Stimulated activated CD8-positive, alpha-beta memory T cell treated with anti-CD3 and anti-CD28 coated beads, Interleukin-4, amount 100 ng/mL, for 48 hours (primary cell): ENCODE measurements around the gene RAB1B.

Source experiments
- DNase-seq: peaks from one replicate; pipeline ENCODE4 v3.0.0-alpha.2; 2020

Gene RAB1B

DNA sequence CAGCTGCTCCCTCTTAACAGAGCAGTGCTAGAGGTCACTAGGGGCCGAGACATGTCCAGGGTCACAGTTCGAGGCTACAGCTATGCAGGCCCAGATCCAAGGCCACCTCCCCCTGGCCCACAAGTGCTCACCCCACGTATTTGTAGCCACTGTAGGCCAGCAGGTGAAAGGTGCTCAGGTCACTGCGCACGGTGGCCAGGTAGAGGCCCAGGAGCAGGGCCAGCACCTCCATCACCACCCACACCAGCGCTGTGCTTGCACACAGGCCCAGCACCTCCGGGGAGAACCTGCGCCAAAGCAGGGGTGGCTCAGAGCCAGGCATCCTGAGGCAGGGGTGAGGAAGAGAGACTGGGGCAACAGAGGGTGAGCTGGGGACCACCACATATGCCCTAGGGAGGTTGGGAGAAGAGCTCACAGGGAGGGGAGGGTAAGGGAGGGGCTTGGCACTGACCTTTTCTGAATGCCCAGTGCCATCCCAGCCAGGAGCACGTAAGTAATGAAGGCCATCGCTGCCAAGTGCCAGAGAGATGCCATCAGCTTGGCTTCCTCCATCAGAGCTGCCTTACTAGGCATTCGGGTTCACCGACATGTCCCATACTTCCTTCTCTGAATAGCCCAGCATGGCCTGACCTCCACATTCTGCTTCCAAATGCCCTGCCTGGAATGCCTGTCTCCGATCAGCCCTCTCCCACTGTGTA lies 17.0 kb downstream of the RAB1B start:
- no peak for DNase-seq

DNA sequence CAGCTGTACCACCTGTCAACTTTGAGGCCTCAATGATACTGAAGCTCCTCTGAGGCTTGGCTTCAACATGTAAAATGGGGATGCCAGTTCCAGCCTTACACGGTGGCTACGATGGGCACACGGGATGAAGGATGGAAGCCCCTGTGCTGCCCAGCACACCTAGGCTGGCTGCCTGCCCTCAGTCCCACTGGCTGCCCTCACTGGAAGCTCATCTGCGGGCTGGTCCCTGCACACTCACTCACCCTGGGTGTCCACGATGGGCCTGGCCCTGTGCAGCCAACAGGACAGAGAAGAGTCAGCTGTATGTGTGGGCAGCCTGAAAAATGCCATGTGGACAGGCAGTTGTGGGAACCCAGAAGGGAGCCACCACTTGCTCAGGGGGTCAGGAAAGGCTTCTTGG lies 18.3 kb downstream of the RAB1B start:
- no peak for DNase-seq

DNA sequence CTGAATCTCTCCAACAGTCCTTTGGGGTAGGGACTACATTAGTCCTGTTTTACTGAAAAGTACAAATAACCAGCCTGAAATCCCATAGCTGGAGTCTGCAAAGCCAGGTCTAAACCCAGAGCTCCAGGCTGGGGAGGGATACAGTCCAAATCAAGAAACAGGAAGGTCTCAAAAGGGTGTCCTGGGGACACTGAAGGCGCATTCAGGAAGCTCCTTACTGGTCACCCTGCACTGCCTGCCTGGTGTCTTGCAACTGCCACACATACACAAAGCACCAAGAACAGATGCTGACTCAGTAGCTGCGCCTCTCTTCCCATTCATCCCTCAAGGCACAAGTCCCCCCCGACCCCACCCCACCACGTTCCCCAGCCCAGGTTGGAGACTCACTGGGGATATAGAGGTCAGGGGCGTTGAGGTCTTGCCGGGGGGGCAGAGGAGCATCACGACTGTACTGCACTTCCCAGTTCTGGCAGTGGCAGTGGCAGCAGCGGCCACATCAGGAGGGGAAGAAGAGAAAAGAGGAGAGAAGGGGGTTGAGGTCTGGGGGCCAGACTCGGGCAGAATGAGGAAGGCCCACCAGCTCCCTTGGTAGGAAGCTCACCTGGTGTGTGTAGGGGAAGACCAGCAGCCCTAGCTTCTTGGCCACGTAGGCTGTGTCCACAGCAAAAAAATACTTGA lies 18.9 kb downstream of the RAB1B start:
- DNase-seq: no peak

DNA sequence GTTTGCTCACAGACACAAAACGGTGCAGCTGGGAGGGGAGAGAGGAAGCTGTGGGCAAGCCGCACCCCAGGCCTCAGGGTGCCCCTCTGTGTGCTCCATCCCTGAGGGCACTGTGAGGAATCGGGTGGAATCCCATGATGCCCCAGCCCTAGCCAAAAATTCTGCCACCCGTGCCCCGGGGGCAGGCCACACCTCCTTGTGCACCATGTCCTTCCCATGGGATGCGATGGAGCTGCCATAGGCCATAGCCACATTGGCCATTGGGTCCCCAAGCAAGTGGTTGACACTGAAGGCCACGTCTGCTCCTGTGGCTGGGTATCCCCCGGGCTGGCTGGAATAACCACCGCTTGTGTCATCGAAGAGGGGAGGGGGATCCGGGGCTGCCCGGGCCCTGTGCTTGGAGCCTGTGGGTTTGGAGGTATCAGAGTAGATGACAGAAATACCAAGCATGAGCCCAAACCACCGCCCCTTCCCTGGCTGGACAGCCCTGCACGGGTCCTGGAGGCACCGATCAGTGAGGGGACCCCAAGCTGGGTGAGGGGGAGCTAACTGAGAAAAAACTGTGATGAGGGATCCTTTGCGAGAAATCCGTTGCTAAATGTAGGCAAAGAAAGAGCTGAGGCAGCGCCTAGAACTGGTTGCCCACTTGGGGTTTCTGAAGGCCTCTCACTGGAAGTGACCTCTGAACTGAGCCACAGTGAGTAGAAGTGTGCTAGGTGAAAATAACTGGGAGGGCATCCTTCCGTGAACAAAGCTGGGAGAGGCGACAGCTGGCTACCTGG lies 19.6 kb downstream of the RAB1B start:
- no peak for DNase-seq

DNA sequence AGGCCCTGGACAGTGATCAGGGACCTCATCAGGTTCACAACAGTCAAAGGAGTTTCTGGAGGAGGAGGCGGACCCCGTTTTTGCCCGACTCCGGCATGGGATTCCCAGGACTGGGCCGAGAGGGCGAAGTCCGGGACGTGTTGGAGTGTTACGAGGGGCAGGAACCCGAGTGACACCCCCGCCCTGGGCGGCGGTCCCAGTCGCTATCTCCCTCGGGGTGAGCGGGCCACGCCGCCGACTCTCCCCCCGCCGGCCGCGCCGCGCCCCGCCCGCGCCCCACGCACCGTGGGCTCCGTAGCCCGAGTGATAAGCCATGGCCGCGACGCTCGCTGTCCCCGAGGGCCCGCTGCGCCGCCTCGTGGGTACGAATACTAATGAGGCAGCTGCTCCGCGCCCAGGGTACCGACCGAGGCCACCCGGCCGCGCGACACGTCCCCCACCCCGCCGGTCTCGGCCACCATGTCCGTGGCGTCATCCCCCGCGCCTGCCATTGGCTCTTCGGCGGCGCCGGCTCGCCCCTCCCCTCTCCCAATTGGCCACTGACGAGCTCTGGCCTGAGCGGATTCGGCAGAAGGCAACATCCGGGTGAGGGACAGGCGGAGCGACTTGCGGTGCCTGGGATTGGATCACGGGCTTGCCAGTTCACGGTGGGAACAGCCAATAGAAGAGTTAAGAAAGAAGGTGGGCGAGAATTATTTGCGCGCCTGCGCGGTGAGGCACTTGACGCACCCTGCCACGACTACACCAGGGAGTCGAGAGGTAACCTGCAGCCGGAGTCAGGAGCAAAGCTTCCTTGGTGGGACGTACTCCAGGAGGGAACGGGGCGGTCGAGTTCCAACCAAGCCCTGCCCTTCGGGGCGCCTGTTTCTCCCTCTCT lies 20.5 kb downstream of the RAB1B start, which contains the start of gene YIF1A:
Gene YIF1A, minus strand, starts transcription at position 473 of the 877 bp plus-strand sequence. Its CDS starts 158 bp downstream, at position 315.
- DNase-seq: peak; percentile 98

DNA sequence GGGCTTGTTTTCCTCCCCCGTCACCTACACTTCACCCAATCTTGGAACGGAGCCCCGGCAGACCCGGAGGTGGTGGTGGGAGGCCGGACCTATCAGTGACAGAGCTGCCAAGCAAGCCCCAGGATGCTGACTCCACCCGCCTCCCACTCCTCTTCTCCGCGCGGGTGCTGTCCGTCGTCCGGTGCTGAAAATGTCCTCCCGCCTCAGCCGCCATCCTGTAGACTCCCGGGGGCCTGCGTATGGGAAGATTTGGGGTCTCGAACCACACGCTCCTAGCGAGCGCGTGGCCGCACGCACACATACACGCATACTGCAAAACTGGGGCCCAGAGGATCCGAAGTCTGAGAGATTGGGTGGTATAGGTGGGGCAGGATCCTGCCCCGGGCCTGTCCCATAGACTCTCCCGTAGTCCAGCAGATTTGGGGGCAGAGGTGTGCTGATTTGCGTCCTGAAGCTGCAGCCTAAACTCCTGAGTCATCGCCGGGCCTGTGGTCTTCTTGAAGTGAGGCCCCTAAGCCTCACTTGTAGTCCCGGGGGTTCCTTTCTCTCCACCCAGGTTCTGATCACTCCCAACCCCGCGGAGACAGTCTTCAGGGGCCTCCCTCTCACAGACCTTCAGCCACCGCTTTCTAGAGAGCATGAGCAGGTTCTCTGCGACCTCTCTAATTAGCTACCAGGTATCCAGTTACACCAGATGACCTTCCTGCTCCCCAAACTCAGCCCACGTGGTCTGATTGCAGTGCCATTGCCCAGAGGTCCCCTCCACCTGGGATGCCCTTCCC lies 21.3 kb downstream of the RAB1B start:
- DNase-seq: peak; percentile 90

DNA sequence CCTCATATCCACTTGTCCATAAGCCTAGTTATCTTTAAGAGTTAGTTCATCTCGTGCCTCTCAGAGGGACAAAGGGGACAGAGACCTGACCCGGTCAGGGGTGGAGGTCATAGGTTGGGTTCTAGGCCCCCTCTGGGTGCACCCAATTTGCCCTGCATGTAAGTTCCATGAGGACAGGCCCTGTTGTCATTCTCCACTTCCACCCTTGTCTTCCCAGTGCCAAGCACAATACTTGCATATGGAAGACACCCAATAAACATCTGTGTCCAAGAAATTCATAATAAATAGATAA lies 21.8 kb downstream of the RAB1B start:
- no peak for DNase-seq

DNA sequence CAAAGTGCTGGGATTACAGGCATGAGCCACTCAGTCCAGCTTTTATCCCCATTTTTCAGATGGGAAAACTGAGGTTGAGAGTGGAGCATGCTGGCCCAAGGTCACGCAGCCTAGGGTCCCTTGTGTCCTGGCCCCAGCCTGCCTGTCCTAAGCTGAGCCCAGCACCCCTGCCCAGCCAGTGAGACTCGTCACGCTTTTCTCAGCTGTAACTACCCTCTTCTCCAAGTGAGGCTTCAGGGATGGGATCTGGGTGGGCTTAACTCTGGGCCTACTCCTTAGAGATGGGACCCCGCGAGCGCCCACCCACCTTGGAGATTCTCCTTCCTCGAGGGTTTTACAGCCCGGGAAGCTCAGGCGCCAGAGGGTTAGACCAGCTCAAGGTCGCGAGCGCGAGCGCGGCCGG lies 22.9 kb downstream of the RAB1B start:
- DNase-seq: no peak

DNA sequence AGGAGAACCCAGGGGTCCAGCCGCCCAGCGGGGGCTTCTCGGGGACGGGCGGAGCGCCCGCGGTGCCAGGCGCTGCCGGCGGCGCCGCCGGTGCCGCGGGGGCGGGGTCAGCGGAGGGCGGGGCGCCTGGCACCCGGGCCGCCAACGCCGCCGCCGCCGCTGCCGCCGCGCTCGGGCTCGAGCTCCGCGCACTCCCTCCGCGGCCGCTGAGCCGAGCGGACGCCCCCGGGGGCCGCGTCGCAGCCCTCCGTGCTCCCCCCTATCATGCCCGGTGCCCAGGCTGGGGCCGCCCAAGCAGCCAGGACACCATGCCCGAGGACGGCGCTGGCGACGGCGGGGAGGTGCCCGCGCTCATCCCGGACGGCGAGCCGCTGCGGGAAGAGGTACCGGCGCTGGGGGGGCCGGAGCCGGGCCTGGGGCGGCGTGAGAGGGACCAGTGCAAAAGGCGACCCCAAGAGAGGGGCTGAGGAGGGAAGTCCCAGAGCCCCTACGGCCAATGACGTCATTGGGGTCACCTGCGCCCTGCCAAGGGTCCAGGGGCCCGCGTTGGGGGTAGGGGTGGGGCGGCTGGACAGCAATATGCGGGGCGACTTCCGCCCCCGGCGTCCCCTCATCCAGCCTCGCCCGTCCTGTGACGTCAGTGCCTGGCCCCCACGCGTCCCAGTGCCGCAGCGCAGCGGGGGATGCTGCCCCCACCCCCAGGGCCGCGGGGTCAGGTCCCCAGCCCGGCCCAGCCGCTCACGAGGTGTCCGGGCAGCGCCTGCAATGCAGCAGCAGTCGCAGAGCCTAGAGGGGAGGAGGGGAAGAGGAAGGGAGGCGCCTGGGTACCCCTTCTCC lies 23.5 kb downstream of the RAB1B start, which contains the start of gene TMEM151A:
Gene TMEM151A, plus strand, starts transcription at position 189 of the 837 bp plus-strand sequence. Its CDS starts 120 bp downstream, at position 309.
- DNase-seq: no peak

DNA sequence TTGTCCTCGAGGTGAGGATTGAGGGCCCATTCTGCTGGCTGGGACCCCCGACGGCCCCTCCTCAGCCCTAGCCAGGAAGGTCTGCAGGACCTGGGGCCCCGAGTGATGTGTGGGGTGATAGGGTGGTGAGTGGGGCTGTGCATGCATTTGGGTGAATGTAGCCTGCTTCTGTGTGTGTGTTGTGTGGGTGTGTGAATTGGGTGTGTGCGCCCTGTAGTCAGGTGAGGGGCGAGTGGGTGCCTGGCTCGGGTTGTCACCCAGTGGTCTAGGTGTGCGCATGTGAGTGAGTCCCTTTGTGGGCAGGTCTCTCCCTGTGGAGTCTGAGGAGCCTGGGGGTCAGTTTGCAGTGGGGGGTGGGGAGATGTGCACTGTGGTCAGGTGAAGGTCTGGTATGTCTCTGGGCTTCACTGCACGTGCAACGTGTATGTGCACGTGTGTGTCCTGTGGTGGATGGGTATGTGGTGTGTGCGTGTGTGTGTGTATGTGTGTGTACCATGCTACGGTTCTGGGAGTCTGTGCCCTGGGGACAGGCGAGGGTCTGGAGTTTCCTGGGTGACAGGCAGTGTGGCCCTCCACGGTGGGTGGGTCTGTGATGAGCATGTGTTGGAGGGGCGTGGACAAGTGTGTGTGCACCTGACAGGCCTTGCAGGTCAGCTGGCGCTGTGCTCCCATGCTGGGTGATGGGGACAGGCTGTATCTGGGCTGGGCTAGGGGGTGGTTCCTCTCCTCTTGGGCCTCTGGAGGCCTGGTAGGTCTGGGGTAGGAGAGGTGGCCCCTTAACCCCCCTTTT lies 24.3 kb downstream of the RAB1B start:
- DNase-seq: no peak

DNA sequence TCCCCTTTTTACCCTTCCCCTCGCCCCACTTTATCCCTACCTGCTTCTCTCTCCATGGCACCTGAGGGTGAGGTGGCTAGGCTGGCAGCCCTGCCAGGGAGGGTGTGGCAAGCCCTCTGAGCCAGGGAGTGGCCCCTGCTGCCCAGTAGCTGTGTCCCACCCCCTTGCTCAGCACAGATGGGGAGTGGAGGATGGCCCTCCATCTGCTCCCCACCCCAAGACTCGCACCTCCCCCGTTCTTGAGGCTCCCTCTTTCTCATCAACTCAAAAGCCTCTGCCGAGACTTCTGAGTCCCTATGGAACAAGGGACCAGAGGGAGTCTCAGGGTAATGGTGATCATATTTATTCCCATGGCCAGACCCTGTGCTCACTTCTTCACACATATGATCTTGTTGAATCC lies 24.9 kb downstream of the RAB1B start:
- no peak for DNase-seq

DNA sequence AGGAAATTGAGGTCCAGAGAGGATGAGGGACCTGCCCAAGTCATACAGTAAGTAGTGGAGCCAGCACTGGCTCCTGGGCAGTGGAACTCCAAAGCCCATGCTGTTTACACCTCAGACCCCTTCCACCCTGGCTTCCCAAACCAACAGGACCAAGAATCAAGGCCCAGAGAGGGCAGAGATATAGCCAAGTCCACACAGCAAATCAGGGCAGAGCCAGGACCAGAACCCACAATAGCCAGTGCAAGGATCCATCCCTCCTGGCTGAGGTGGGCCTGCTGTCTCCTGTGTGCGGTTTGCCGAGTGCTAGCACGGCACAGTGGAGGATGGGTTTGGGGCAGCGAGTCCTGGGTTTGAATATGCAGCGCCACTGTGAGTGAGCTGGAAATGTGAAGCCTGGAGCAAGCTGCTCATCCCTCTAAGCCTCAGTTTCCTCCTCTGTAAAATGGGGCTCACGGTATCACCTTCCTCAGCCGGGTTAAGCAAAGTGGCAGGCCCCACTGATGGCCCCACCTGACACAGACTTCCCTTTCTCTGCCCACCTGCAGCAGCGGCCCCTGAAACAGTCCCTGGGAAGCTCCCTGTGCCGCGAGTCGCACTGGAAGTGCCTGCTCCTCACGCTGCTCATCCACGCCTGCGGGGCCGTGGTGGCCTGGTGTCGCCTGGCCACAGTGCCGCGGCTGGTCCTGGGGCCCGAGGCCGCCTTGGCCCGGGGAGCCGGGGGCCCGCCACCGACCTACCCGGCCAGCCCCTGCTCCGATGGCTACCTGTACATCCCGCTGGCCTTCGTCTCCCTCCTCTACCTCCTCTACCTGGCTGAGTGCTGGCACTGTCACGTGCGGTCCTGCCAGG lies 25.6 kb downstream of the RAB1B start:
- DNase-seq: no peak

DNA sequence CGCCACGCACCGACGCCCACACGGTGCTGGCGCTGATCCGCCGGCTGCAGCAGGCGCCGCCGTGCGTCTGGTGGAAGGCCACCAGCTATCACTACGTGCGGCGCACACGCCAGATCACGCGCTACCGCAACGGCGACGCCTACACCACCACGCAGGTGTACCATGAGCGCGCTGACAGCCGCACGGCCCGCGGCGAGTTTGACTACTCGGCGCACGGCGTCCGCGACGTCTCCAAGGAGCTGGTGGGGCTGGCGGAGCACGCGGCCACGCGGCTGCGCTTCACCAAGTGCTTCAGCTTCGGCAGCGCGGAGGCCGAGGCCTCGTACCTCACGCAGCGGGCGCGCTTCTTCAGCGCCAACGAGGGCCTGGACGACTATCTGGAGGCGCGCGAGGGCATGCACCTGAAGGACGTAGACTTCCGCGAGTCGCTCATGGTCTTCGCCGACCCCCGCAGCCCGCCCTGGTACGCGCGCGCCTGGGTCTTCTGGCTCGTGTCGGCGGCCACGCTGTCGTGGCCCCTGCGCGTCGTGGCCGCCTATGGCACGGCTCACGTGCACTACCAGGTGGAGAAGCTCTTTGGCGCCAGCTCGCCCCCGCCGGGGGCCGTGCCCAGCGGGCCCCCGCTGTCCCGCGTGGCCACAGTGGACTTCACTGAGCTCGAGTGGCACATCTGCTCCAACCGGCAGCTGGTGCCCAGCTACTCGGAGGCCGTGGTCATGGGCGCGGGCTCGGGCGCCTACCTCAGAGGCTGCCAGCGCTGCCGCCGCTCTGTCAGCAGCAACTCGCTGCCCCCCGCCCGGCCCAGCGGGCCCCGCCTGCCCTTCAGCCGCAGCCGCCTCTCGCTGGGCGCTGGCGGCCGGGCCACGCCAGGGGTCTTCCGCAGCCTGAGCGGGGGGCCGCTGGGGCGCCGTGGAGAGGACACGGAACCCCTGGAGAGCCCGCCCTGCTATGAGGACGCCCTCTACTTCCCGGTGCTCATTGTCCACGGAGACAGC lies 26.5 kb downstream of the RAB1B start:
- DNase-seq: no peak

DNA sequence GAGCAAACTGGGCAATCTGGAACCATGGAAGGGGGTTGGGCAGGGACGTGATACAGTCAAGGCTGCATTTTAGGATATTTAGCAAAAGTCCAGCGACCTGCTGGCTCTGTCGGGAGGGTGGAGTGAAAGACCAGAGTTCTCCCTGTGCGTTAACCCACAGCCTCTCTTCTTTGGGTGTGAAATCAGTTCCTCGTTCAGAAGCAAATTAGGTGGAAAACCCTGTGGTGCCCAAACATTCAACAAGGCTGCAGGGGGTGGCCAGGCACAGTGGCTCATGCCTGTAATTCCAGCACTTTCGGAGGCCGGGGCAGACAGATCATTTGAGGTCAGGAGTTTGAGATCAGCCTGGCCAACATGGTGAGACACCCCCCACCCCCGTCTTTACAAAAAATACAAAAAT lies 29.2 kb downstream of the RAB1B start:
- no peak for DNase-seq

DNA sequence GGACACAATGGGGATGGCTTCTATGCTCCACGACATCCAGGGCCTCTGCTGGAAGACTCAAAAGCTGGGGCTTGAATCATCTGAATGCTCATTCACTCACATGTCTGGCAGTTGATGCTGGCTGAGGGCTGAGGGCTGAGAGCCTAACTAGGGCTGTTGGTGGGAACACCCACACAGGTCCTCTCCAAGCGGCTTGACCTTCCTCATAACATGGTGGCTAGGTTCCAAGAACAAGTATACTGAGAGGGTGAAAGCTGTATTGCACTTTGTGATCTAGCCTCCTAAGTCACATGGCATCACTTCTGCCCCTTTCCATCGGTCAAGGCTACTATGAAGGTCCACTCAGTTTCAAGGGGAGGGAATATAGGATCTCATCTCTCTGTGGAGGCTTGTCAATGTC lies 30.7 kb downstream of the RAB1B start:
- DNase-seq: no peak

DNA sequence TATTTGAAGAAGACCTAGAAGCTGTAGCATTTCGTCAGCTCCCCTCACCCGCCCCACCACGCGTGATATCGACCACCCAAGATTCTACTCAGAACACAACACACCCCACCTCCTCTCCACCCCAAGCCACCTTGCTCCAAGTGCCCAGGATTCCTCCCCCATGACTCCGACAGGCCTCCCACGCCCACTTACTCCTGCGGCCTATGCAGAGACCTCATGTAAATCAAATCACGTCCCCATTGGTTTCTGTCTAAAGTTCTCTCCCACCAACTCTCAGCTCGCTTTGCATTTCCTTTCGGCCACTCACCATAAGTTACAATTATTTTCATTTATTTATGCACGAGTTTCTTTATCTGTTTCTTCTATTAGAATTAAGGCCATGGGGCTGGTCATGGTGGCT lies 34.2 kb downstream of the RAB1B start:
- no peak for DNase-seq

DNA sequence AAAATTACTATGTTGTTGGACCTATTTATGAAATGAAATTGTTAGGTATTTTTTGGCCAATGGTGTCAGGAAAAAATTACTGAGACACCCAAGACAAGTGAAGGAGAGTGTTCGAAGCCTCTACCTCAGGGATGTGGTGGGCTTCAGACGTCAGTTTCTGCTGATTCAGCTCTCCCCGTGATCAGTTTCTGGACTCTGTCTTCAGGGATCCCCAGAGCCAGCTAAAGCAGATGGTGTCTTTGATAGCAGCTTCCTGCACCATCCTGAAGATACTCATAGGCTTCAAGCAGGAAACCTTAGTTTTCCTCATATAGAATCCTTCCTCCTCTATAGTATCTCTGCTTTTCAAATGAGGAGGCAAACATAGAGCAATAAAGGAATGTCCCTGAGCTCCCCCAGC lies 41.0 kb downstream of the RAB1B start:
- DNase-seq: no peak

DNA sequence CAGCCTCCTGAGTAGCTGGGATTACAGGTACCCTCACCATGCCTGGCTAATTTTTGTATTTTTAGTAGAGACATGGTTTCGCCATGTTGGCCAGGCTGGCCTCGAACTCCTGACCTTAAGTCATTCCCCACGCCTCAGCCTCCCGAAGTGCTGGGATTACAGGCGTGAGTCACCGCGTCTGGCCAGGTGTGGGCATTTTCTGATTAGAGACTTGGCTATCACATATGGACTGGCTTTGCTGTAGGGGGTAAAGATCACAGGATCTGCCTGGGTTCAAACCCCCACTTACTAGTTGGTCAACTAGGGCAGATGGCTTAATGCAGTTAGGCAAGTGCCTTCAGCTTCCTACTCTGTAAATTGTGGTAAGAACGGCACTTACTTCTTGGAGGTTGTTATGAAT lies 41.9 kb downstream of the RAB1B start:
- no peak for DNase-seq
